H1 (cell line): ENCODE measurements around the gene DMRT1. TPM values are rescaled to one million over a fixed set of nuclear protein-coding genes. Genes with fewer than 3 reads are reported as not detected.
A peak's percentile ranks its signal among the peaks of the same experiment; 100 is the strongest.

Experiments used
- CTCF ChIA-PET: fragments of 300-600 bp; sonication (Branson Sonifier 250); formaldehyde crosslinking; loops from one replicate; lab custom pipeline; 2021; ENCODE audit not compliant: partially characterized antibody; lab: Charles Lee
- POLR2A ChIA-PET: fragments of 300-600 bp; sonication (Branson Sonifier 250); formaldehyde crosslinking; loops from one replicate; lab custom pipeline; 2021; ENCODE audit warnings: inconsistent platforms; ENCODE audit not compliant: partially characterized antibody; lab: Charles Lee
- DNase-seq, 2 experiments: peaks; one replicate each; pipeline versions ENCODE4 v3.0.0 to v3.0.0-alpha.2; 2010 to 2022; ENCODE audit warnings: low spot score in 2 of 2, low read depth in 1 of 2, mixed read lengths in 1 of 2
- FAIRE-seq: peaks from 2 replicates; lab custom pipeline; 2011; peaks lifted over from hg19 to GRCh38; lab: Jason Lieb, UNC
- H2AFZ ChIP-seq: 2 replicates; pipeline ENCODE4 v1.8.1; 2012; ENCODE audit warnings: low read length, inconsistent platforms
- H2AK5ac ChIP-seq: 2 replicates; pipeline ENCODE4 v1.6.1; 2013; ENCODE audit warnings: low read depth, low read length
- H2BK120ac ChIP-seq: replicated peaks from 2 replicates; pipeline ENCODE3; 2013; ENCODE audit warnings: low read depth, low read length, inconsistent platforms
- H2BK12ac ChIP-seq: 2 replicates; pipeline ENCODE4 v1.6.1; 2013; ENCODE audit warnings: low read depth, low read length
- H2BK15ac ChIP-seq: 2 replicates; pipeline ENCODE4 v1.6.1; 2013; ENCODE audit warnings: low read length
- H2BK20ac ChIP-seq: 2 replicates; pipeline ENCODE4 v1.6.1; 2013; ENCODE audit warnings: low read length
- H2BK5ac ChIP-seq: 2 replicates; pipeline ENCODE4 v1.6.1; 2013; ENCODE audit warnings: low read depth, low read length
- H3K14ac ChIP-seq: 2 replicates; pipeline ENCODE4 v1.6.1; 2013; ENCODE audit warnings: inconsistent platforms; ENCODE audit not compliant: insufficient read length
- H3K18ac ChIP-seq: 2 replicates; pipeline ENCODE4 v1.6.1; 2013; ENCODE audit warnings: low read length; ENCODE audit errors: extremely low read depth
- H3K23ac ChIP-seq: 2 replicates; pipeline ENCODE4 v1.6.1; 2013; ENCODE audit warnings: inconsistent platforms; ENCODE audit not compliant: insufficient read length
- H3K23me2 ChIP-seq: 2 replicates; pipeline ENCODE4 v1.6.1; 2013; ENCODE audit warnings: low read depth, low read length
- H3K27ac ChIP-seq: 2 replicates; pipeline ENCODE4 v1.6.1; 2011; ENCODE audit warnings: low read depth, low read length, inconsistent platforms
- H3K27me3 ChIP-seq, 4 experiments: replicated peaks in 1 of 4; 1 replicate in 1 of 4; 2 replicates in 3 of 4; pipeline versions ENCODE4 v1.6.1 to v1.8.1; 2011 to 2013; ENCODE audit warnings: low read length in 3 of 4, mild to moderate bottlenecking in 3 of 4, inconsistent platforms in 2 of 4, mixed read lengths in 2 of 4, moderate library complexity in 1 of 4; ENCODE audit not compliant: control insufficient read depth in 3 of 4, insufficient read depth in 3 of 4; ENCODE audit errors: extremely low read depth in 1 of 4
- H3K36me3 ChIP-seq, 4 experiments: 2 replicates each; pipeline versions ENCODE4 v1.6.1 to v1.8.1; 2011 to 2013; ENCODE audit warnings: mild to moderate bottlenecking in 4 of 4, low read length in 3 of 4, moderate library complexity in 2 of 4, control low read depth in 1 of 4, inconsistent platforms in 1 of 4; ENCODE audit not compliant: insufficient read depth in 4 of 4, control insufficient read depth in 2 of 4
- H3K4ac ChIP-seq: replicated peaks from 2 replicates; pipeline ENCODE3; 2013; ENCODE audit warnings: low read length, low read depth, mixed read lengths, inconsistent platforms; ENCODE audit not compliant: insufficient read length
- H3K4me1 ChIP-seq, 4 experiments: replicated peaks in 1 of 4; 1 replicate in 1 of 4; 2 replicates in 3 of 4; pipeline versions ENCODE4 v1.6.1 to v1.8.1; 2011 to 2013; ENCODE audit warnings: low read length in 3 of 4, inconsistent platforms in 2 of 4, mixed read lengths in 1 of 4; ENCODE audit not compliant: insufficient read depth in 4 of 4, control insufficient read depth in 3 of 4
- H3K4me2 ChIP-seq, 2 experiments: 2 replicates each; pipeline versions ENCODE4 v1.6.1 to v1.8.1; 2011 to 2013; ENCODE audit warnings: low read depth in 2 of 2, low read length in 2 of 2, control low read depth in 1 of 2, inconsistent platforms in 1 of 2, mild to moderate bottlenecking in 1 of 2; ENCODE audit not compliant: insufficient read depth in 1 of 2
- H3K4me3 ChIP-seq, 4 experiments: fragments of 200-600, 300-600 bp in 1 of 4; sonication (generic), shearing (Covaris generic), sonication (Bioruptor Twin) in 1 of 4; 2 replicates each; pipeline versions ENCODE4 v1.5.1 to v1.8.1; 2011 to 2016; ENCODE audit warnings: low read length in 4 of 4, low read depth in 3 of 4, control low read depth in 2 of 4, inconsistent platforms in 2 of 4, mild to moderate bottlenecking in 2 of 4, mixed read lengths in 1 of 4, moderate library complexity in 1 of 4; ENCODE audit not compliant: insufficient read depth in 2 of 4; ENCODE audit errors: extremely low read depth in 1 of 4
- H3K56ac ChIP-seq: replicated peaks from 2 replicates; pipeline ENCODE3; 2013; ENCODE audit warnings: low read depth, mild to moderate bottlenecking, mixed read lengths, low read length, inconsistent platforms; ENCODE audit not compliant: insufficient read length
- H3K79me1 ChIP-seq: 2 replicates; pipeline ENCODE4 v1.6.1; 2013; ENCODE audit warnings: low read depth, low read length, control low read depth
- H3K79me2 ChIP-seq, 2 experiments: 2 replicates each; pipeline versions ENCODE4 v1.6.1 to v1.8.1; 2012 to 2013; ENCODE audit warnings: low read length in 2 of 2, mild to moderate bottlenecking in 2 of 2, inconsistent platforms in 1 of 2; ENCODE audit not compliant: insufficient read depth in 2 of 2, control insufficient read depth in 1 of 2
- H3K9ac ChIP-seq, 4 experiments: replicated peaks in 1 of 4; 1 replicate in 1 of 4; 2 replicates in 3 of 4; pipeline versions ENCODE4 v1.6.1 to v1.8.1; 2011 to 2013; ENCODE audit warnings: low read depth in 3 of 4, low read length in 3 of 4, control low read depth in 2 of 4, mild to moderate bottlenecking in 2 of 4, moderate library complexity in 2 of 4, inconsistent platforms in 1 of 4; ENCODE audit errors: extremely low read depth in 1 of 4
- H3K9me3 ChIP-seq, 2 experiments: 2 replicates each; pipeline versions ENCODE4 v1.6.1 to v1.8.1; 2012 to 2013; ENCODE audit warnings: mild to moderate bottlenecking in 2 of 2, moderate library complexity in 2 of 2, control low read depth in 1 of 2, inconsistent platforms in 1 of 2, low read depth in 1 of 2, low read length in 1 of 2, mixed read lengths in 1 of 2; ENCODE audit not compliant: insufficient read depth in 2 of 2
- H4K20me1 ChIP-seq, 2 experiments: replicated peaks in 1 of 2; 2 replicates each; pipeline versions ENCODE3 to v1.8.1; 2011 to 2013; ENCODE audit warnings: inconsistent platforms in 2 of 2, low read length in 2 of 2, mild to moderate bottlenecking in 1 of 2; ENCODE audit not compliant: insufficient read depth in 2 of 2, control insufficient read depth in 1 of 2
- H4K5ac ChIP-seq: 2 replicates; pipeline ENCODE4 v1.6.1; 2013; ENCODE audit warnings: low read length, low read depth, mixed read lengths, inconsistent platforms; ENCODE audit not compliant: insufficient read length
- H4K8ac ChIP-seq: 2 replicates; pipeline ENCODE4 v1.8.0; 2013; ENCODE audit warnings: mild to moderate bottlenecking, moderate library complexity, low read length, inconsistent platforms; ENCODE audit not compliant: insufficient read depth; ENCODE audit errors: extremely low read depth
- H4K91ac ChIP-seq: replicated peaks from 2 replicates; pipeline ENCODE3; 2013; ENCODE audit warnings: low read length, mixed read lengths, inconsistent platforms; ENCODE audit not compliant: insufficient read length
- CBX5 ChIP-seq: fragments of 300-800, 300-1000 bp; sonication (generic); IDR thresholded peaks from 2 replicates; pipeline ENCODE4 v1.7.1; 2016; ENCODE audit warnings: antibody characterized with exemption, low read length, low read depth
- HDAC6 ChIP-seq: IDR thresholded peaks from one replicate; pipeline ENCODE4 v1.7.1; 2012; ENCODE audit warnings: low read depth, mild to moderate bottlenecking, inconsistent platforms, low read length, moderate library complexity
- JUN ChIP-seq: IDR thresholded peaks from 2 replicates; pipeline ENCODE4 v1.6.1; 2011; ENCODE audit warnings: low read depth, mild to moderate bottlenecking, improper control_type of control experiment, low read length
- KDM4A ChIP-seq: IDR thresholded peaks from one replicate; pipeline ENCODE4 v1.7.1; 2012; ENCODE audit warnings: low read depth, mild to moderate bottlenecking, moderate library complexity, low read length, inconsistent platforms; ENCODE audit not compliant: severe bottlenecking
- MAFK ChIP-seq: IDR thresholded peaks from 2 replicates; pipeline ENCODE4 v1.6.1; 2012; ENCODE audit warnings: low read depth, mild to moderate bottlenecking, improper control_type of control experiment, low read length
- POLR2A ChIP-seq, 2 experiments: IDR thresholded peaks; 1 replicate in 1 of 2; 2 replicates in 1 of 2; pipeline ENCODE4 v1.6.1; 2011; ENCODE audit warnings: low read depth in 2 of 2, low read length in 2 of 2, mild to moderate bottlenecking in 2 of 2; ENCODE audit errors: control extremely low read depth in 1 of 2
- SIRT6 ChIP-seq: IDR thresholded peaks from one replicate; pipeline ENCODE4 v1.7.1; 2012; ENCODE audit warnings: low read length, inconsistent platforms
- SP1 ChIP-seq: IDR thresholded peaks from 2 replicates; pipeline ENCODE4 v1.6.1; 2011; ENCODE audit warnings: low read depth, low read length
- TAF1 ChIP-seq: IDR thresholded peaks from 2 replicates; pipeline ENCODE4 v1.6.1; 2011; ENCODE audit warnings: mild to moderate bottlenecking, low read depth, low read length
- ZNF274 ChIP-seq: IDR thresholded peaks from 2 replicates; pipeline ENCODE4 v1.7.0; 2012; ENCODE audit warnings: low read length, borderline replicate concordance; ENCODE audit errors: extremely low read depth
- WGBS, 2 experiments: shearing (Covaris generic) in 1 of 2; methylation state at CpG; one replicate each; pipeline versions ENCODE4 v1.1.6 to v1.1.7; 2013 to 2015; ENCODE audit warnings: low lambda C conversion rate in 2 of 2, mixed read lengths in 2 of 2, inconsistent platforms in 1 of 2, low coverage in 1 of 2, missing lambda C conversion rate in 1 of 2; ENCODE audit not compliant: insufficient replicate concordance in 2 of 2, insufficient coverage in 1 of 2, insufficient read length in 1 of 2; ENCODE audit errors: extremely low coverage in 1 of 2, missing lambda C conversion rate in 1 of 2; 5-methylcytosine and 5-hydroxymethylcytosine counted together
- polyA plus RNA-seq, 7 experiments: library from polyadenylated mRNA; depleted of rRNA in 3 of 7; stranded (reverse) in 5 of 7; unstranded in 2 of 7; fragments of >200 nt in 5 of 7; fragments of 200-250 nt in 2 of 7; gene quantifications; 1 replicate in 5 of 7; 2 replicates in 1 of 7; 4 replicates in 1 of 7; pipeline versions ENCODE4 v1.2.1 to v1.2.3, GENCODE V29; 2011 to 2013; ENCODE audit warnings: missing spikeins in 2 of 7, mixed read lengths in 2 of 7
- total RNA-seq: library from RNA; stranded (reverse); fragmentation: NEBNext Ultra II Directional; extraction: Animal tissue kit (Norgen Biotek cat#: 25700); gene quantifications from 2 replicates; pipeline ENCODE4 v1.2.1, GENCODE V29; 2021
- TF ChIP-seq, protein P1 (sequence below): IDR thresholded peaks from 2 replicates; pipeline ENCODE4 v1.6.1; 2012; ENCODE audit warnings: inconsistent platforms

The DMRT1 gene
- total and polyA plus RNA-seq, 2 of the 8 experiments (the other 6 are each of a cell fraction or from before 2014, with no cell fraction given): 0.15 TPM; not detected in 1

DNA sequence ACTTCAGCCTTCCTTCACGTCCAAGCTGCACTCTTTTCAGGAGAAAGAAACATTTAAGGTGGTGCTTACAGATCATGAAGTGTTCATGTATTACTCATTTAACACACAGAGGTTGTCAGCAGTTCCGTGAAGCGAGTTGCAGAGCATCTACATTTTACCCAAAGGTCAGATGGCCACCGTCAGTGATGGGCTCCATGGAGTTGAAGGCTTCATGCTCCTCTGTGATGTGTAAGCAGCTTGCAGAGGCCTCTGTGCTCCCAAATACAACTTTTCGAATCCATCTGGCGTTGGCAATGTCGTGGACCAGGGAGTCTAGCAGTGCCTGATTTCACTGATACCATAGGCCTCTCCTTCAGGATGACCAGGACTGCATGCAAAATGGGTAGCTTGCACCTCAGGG, 81.2 kb downstream of the DMRT1 start:
- Histone ChIP-seq H3K9ac (no peak overlapping the region), H2BK12ac (no peak overlapping the region), H3K79me1 (no peaks in the 10 kb centered on the region), H2BK20ac (no peak overlapping the region), H4K8ac (peak overlapping the region; percentile 48; the same call in 1 of the 2 replicates), H3K4me2 (no peak overlapping the region), H3K4me1 (peaks cover 0 to 2% (median 0%) of the 10 kb centered on the region in 4 experiments; a peak in 1 of 7 replicates), H3K79me2 (no peaks in the 10 kb centered on the region), H3K27me3 (no peaks in the 10 kb centered on the region), H3K9me3 (no peaks in the 10 kb centered on the region), H3K23me2 (no peaks in the 10 kb centered on the region), H2BK5ac (no peak overlapping the region)
- 88% methylated on average over 7 of the region's 7 CpGs; no CpG with 5 or more reads in 1 of the 2 experiments for WGBS, 2 experiments
- TF ChIP-seq SP1 (no peak), SIRT6 (no peak), TAF1 (no peak), HDAC6 (no peak), KDM4A (no peak), MAFK (no peak), ZNF274 (no peak), POLR2A (IDR thresholded peaks at IDR 0.05; ENCODE audit: control extremely low read depth in 1 of 2, low read depth in 2 of 2, low read length in 2 of 2) (no peak), CBX5 (no peak), JUN (no peak)
- TF ChIP-seq, protein P1, sequence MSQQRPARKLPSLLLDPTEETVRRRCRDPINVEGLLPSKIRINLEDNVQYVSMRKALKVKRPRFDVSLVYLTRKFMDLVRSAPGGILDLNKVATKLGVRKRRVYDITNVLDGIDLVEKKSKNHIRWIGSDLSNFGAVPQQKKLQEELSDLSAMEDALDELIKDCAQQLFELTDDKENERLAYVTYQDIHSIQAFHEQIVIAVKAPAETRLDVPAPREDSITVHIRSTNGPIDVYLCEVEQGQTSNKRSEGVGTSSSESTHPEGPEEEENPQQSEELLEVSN: no peak
- TF ChIP-seq, all 59 proteins: peak for 0
- no peak for DNase-seq
- FAIRE-seq: no peak
- Histone ChIP-seq H3K36me3 (no peaks in the 10 kb centered on the region), H3K27ac (no peak overlapping the region), H3K4me3 (no peak overlapping the region), H2AK5ac (no peak overlapping the region), H3K56ac (no peak overlapping the region), H3K23ac (no peak overlapping the region), H2BK120ac (no peak overlapping the region), H4K91ac (no peak overlapping the region), H2BK15ac (no peak overlapping the region), H3K14ac (no peak overlapping the region), H4K5ac (no peak overlapping the region), H4K20me1 (no peaks in the 10 kb centered on the region), H3K18ac (no peak overlapping the region), H3K4ac (no peak overlapping the region), H2AFZ (no peak overlapping the region)
- ChIA-PET POLR2A (no interaction called here), CTCF (interaction anchor here (0.8 to 8.2 kb wide), 5 partner anchors 25 to 417 kb away, joined by 3 to 85 read pairs (median 4); no protein-coding TSS in a partner anchor)
